ENCODE results near the gene ETV6. TPM values are rescaled to one million over a fixed set of nuclear protein-coding genes. Genes with fewer than 3 reads are reported as not detected.

The ETV6 gene
- total RNA-seq, 1 donor from 2014 or later = 31.4 TPM

GRCh38 chr12:11846488-11846887, 197.0 kb downstream of the ETV6 start:
- peaks cover 26% of the 10 kb centered on the region for H3K36me3 Mint-ChIP-seq
- no peak overlapping the region for H3K27ac Mint-ChIP-seq
- H3K4me1 Mint-ChIP-seq = no peaks in the 10 kb centered on the region
- no peak for DNase-seq (ENCODE audit: low spot score in 2 of 2, unreplicated experiment in 2 of 2)
- peaks cover 1% of the 10 kb centered on the region for H3K9me3 Mint-ChIP-seq
- no peak overlapping the region for H3K4me3 Mint-ChIP-seq
- TF ChIP-seq CTCF (IDR thresholded peaks at IDR 0.05; ENCODE audit: unreplicated experiment) = no peak
- no peaks in the 10 kb centered on the region for H3K27me3 Mint-ChIP-seq (ENCODE audit: low read depth)

- peaks cover 19% of the 10 kb centered on the region for H3K36me3 Mint-ChIP-seq
- H3K9me3 Mint-ChIP-seq = no peaks in the 10 kb centered on the region
- H3K27ac Mint-ChIP-seq = no peak overlapping the region
- DNase-seq (ENCODE audit: low spot score in 2 of 2, unreplicated experiment in 2 of 2) = no peak
- no peaks in the 10 kb centered on the region for H3K27me3 Mint-ChIP-seq (ENCODE audit: low read depth)
- peaks cover 10% of the 10 kb centered on the region for H3K4me1 Mint-ChIP-seq
- H3K4me3 Mint-ChIP-seq = no peak overlapping the region
- no peak for TF ChIP-seq CTCF (IDR thresholded peaks at IDR 0.05; ENCODE audit: unreplicated experiment)
Observed at GRCh38 chr12:11847539-11847938, 198.1 kb downstream of the ETV6 start.

GRCh38 chr12:11849757-11850504, 200.5 kb downstream of the ETV6 start:
- H3K4me1 Mint-ChIP-seq = peaks cover 19% of the 10 kb centered on the region
- no peak overlapping the region for H3K27ac Mint-ChIP-seq
- no peaks in the 10 kb centered on the region for H3K9me3 Mint-ChIP-seq
- H3K36me3 Mint-ChIP-seq = peaks cover 33% of the 10 kb centered on the region
- H3K27me3 Mint-ChIP-seq (ENCODE audit: low read depth) = no peaks in the 10 kb centered on the region
- no peak for DNase-seq (ENCODE audit: low spot score in 2 of 2, unreplicated experiment in 2 of 2)
- no peak for TF ChIP-seq CTCF (IDR thresholded peaks at IDR 0.05; ENCODE audit: unreplicated experiment)
- no peak overlapping the region for H3K4me3 Mint-ChIP-seq

- TF ChIP-seq CTCF (IDR thresholded peaks at IDR 0.05; ENCODE audit: unreplicated experiment) = no peak
- no peak overlapping the region for H3K4me3 Mint-ChIP-seq
- no peak for DNase-seq (ENCODE audit: low spot score in 2 of 2, unreplicated experiment in 2 of 2)
- H3K27ac Mint-ChIP-seq = no peak overlapping the region
- peaks cover 24% of the 10 kb centered on the region for H3K36me3 Mint-ChIP-seq
- no peaks in the 10 kb centered on the region for H3K27me3 Mint-ChIP-seq (ENCODE audit: low read depth)
- peaks cover 19% of the 10 kb centered on the region for H3K4me1 Mint-ChIP-seq
- no peaks in the 10 kb centered on the region for H3K9me3 Mint-ChIP-seq
Observed at GRCh38 chr12:11853126-11853525, 203.7 kb downstream of the ETV6 start.

GRCh38 chr12:11854011-11854499, 204.6 kb downstream of the ETV6 start:
- peaks cover 30% of the 10 kb centered on the region for H3K36me3 Mint-ChIP-seq
- H3K27me3 Mint-ChIP-seq (ENCODE audit: low read depth) = no peaks in the 10 kb centered on the region
- H3K9me3 Mint-ChIP-seq = no peaks in the 10 kb centered on the region
- no peak overlapping the region for H3K4me3 Mint-ChIP-seq
- TF ChIP-seq CTCF (IDR thresholded peaks at IDR 0.05; ENCODE audit: unreplicated experiment) = no peak
- no peak overlapping the region for H3K27ac Mint-ChIP-seq
- DNase-seq (ENCODE audit: low spot score in 2 of 2, unreplicated experiment in 2 of 2) = no peak
- H3K4me1 Mint-ChIP-seq = peaks cover 19% of the 10 kb centered on the region
